Measurements from ENCODE around the gene IFI27L1.

IFI27L1 gene

DNA sequence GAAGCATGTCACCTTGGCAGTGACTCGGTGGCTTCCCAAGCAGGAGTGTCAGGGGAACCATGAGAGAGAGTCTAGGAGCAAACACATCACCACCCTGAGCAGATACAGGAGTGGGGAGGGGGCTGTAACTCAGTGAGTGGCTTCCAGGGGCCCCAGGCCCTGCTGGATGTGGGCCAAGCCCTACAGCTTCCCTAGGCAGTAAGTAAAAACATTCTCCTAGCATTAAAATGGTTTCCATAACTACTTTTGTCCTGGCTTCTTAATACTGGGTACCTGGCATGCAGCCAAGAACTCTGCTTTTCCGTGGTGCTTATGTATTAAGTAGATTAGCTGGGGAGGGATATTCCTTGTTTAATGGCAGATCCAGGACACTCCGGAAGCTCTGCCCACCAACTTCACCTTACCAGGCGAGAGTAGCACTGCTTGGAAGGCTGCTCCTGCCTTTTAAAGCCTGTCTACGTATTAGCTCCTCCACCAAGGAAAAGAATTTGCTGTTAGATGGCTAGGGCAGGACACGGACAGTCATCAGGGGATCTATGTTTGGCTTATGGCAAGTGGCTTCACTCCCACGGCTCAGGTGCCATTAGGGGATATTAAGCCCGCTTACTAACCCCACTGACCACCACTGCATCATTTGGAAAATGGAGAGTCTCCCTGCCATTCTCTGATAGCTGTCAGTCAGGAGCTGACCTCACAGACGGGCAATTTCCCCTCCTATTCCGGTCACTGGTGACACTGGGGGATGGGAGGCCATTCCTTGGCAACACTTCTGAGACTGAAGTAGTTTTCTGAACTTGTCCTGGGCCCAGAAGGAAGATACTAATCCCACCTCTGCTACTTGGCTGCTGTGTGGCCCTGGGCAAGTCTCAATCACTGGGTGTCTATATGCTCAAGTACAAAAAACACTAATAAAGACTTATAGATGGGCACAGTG, 32.2 kb upstream of the IFI27L1 start:
- no peak for DNase-seq (ENCODE audit: low spot score)
- TF ChIP-seq, protein P1, sequence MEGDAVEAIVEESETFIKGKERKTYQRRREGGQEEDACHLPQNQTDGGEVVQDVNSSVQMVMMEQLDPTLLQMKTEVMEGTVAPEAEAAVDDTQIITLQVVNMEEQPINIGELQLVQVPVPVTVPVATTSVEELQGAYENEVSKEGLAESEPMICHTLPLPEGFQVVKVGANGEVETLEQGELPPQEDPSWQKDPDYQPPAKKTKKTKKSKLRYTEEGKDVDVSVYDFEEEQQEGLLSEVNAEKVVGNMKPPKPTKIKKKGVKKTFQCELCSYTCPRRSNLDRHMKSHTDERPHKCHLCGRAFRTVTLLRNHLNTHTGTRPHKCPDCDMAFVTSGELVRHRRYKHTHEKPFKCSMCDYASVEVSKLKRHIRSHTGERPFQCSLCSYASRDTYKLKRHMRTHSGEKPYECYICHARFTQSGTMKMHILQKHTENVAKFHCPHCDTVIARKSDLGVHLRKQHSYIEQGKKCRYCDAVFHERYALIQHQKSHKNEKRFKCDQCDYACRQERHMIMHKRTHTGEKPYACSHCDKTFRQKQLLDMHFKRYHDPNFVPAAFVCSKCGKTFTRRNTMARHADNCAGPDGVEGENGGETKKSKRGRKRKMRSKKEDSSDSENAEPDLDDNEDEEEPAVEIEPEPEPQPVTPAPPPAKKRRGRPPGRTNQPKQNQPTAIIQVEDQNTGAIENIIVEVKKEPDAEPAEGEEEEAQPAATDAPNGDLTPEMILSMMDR (IDR thresholded peaks at IDR 0.05; ENCODE audit: extremely low read depth, missing control alignments), result no peak

DNA sequence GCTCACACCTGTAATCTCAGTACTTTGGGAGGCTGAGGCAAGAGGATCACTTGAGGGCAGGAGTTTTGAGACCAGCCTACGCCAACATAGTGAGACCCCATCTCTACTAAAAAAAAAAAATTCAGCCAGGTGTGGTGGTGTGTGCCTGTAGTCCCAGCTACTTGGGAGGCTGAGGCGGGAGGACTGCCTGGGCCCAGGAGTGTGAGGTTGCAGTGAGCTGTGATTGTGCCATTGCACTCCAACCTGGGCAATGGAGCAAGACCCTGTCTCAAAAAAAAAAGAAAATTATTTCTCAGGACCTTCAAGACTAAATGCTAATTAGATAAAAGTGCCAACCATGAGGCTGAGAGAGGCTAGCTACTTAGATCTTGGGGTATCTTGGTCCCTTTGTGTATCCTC, 31.5 kb upstream of the IFI27L1 start:
- no peak for DNase-seq (ENCODE audit: low spot score)
- TF ChIP-seq, protein P1 (IDR thresholded peaks at IDR 0.05; ENCODE audit: extremely low read depth, missing control alignments), result no peak

DNA sequence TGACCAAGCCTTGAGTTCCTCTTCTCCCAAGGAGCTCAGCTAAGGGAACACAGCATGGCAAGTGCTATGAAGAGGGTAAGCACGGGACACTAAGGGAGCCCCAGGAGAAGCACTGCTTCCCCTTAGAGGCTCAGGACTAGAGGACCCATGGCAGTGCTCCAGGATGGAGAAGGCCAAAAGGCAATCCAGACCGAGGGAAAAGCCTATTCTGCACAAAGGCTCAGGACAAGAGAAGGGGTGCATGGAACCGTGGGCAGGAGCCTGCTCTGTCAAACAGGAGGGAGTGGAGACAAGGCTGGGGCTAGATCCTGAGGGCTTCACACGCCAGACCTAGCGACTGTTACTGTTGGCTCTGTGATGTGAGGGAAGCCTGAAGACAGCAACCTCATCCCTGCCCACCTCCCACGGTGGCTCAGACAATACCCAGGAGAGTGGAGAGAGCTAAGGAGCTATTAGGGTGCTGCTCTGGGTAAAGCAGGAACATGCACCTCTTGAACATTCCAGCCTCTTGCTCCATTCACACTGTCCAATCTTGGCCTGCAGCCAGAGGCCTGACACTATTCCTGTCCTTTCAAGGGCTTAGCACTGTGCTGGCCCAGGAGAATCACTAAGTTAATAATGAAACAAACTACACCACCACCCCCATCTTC, 30.8 kb upstream of the IFI27L1 start:
- TF ChIP-seq, protein P1 (IDR thresholded peaks at IDR 0.05; ENCODE audit: extremely low read depth, missing control alignments), result no peak
- DNase-seq (ENCODE audit: low spot score), result no peak

DNA sequence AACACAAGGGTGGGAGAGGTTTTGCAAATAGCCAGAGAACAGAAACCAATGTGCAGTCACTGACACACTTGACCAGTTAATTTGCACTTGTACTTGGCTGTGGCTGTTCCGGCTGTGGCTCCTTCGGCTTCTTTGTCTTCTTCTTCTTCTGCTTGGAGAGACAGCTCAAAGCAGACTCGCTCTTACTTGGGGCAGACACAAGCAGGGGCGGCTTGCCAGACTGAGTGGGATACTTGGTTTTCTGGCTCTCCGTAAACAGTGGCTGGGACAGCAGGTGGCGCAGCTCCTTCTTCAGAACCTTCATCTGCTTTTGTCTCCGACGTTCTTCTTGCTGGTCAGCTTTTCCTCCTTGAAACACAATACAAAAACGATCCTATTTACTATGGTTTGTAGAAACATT, 30.0 kb upstream of the IFI27L1 start:
- TF ChIP-seq, protein P1 (IDR thresholded peaks at IDR 0.05; ENCODE audit: extremely low read depth, missing control alignments), result peak; percentile 7

DNA sequence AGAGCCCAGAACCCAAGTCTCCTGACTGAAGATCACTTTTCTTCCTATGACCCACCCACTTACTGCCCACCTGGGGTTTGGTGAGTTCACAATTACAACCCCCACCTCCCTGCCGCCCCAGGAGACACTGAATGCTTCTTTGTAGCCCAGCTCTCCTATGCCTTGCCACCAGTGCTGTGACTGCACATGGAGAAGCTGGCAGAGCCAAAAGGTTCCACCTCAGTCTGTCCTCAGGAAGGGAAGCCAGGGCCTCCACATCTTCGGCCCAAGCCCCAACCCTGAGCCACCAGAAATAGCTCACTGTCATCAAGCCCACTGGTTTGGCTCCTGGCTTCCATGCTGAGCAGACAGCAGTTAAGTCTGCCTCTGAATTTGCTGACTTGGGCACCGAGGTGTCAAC, 29.3 kb upstream of the IFI27L1 start:
- TF ChIP-seq, protein P1 (IDR thresholded peaks at IDR 0.05; ENCODE audit: extremely low read depth, missing control alignments), result no peak
- no peak for DNase-seq (ENCODE audit: low spot score)

More for the DNA sequence above, 30.0 kb upstream of the IFI27L1 start:
- DNase-seq (ENCODE audit: low spot score), result no peak

DNA sequence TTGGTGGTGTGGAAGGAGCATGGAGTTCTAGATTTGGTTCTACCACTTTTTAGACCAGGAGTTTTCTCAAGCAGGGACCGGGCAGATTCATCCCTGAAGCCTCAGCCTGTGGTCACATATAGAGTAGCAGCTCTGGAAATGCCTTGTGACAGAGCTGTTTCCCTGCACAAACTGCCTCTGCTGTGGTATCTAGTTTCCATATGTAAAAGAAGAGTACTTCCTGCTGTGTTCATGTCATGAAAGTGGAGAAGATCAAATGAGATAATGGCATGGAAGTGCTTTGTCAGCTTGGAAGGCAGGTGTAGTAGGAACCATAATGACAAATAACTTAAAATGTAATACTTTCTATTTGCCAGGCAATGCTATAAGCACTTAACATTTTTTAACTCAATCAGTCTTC, 28.9 kb upstream of the IFI27L1 start:
- TF ChIP-seq, protein P1 (IDR thresholded peaks at IDR 0.05; ENCODE audit: extremely low read depth, missing control alignments), result no peak
- DNase-seq (ENCODE audit: low spot score), result no peak

DNA sequence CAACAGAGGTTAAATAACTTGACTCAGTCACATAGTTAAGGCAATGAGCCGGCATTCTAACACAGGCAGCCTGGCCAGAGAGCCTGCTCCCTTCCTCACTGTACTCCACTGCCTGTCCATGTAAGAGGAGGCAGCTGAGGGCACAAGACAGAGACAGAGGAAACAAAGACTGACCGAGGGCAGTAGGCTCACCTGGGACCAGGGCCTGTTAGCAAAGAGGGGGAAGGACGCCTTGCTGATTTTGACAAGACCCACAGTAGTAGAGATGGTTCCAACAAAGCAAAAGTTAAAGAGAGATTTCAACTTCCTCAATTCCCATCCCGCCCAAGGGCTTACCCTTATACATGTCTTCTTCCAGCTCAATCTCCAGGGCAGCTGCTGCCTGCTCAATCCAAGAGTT, 28.4 kb upstream of the IFI27L1 start:
- no peak for DNase-seq (ENCODE audit: low spot score)
- TF ChIP-seq, protein P1 (IDR thresholded peaks at IDR 0.05; ENCODE audit: extremely low read depth, missing control alignments), result no peak
